GM12878 (cell line): ENCODE measurements around the gene NFATC3. TPM values are rescaled to one million over a fixed set of nuclear protein-coding genes. Genes with fewer than 3 reads are reported as not detected.

Source experiments
- ATAC-seq: fragments of 200-7000 bp; cut with Tn5 transposase; 3 replicates; pipeline ENCODE4 v1.9.1; 2020; ENCODE audit warnings: mild to moderate bottlenecking, moderate library complexity
- BruUV-seq: library from RNA; stranded (reverse); fragments of 400-500 nt; replicated peaks from 2 replicates; lab custom pipeline; 2021; lab: Mats Ljungman, UMichigan
- CTCF ChIA-PET: fragments of 300-600 bp; sonication (Branson Sonifier 250); formaldehyde crosslinking; extraction: SDS; loops from one replicate; lab custom pipeline; 2021; ENCODE audit warnings: inconsistent platforms; lab: Yijun Ruan, JAX
- POLR2A ChIA-PET: fragments of 350-600 bp; formaldehyde crosslinking; extraction: SDS; loops from one replicate; lab custom pipeline; 2021; ENCODE audit warnings: inconsistent platforms; lab: Charles Lee
- RAD21 ChIA-PET: fragments of 300-600 bp; sonication (Branson Sonifier 250); formaldehyde crosslinking; loops from one replicate; lab custom pipeline; 2023; ENCODE audit warnings: antibody characterized with exemption; ENCODE audit not compliant: unreplicated experiment; lab: Charles Lee
- SMC1A ChIA-PET: fragments of 300-600 bp; sonication (Branson Sonifier 250); formaldehyde crosslinking; loops from one replicate; lab custom pipeline; 2023; ENCODE audit not compliant: unreplicated experiment, uncharacterized antibody; lab: Charles Lee
- DNase-seq: peaks from one replicate; pipeline ENCODE4 v3.0.0-alpha.2; 2011; ENCODE audit warnings: low read depth, low spot score
- FAIRE-seq: peaks from 3 replicates; lab custom pipeline; 2011; peaks lifted over from hg19 to GRCh38; lab: Jason Lieb, UNC
- H2AFZ ChIP-seq: 2 replicates; pipeline ENCODE4 v1.6.0; 2011; ENCODE audit warnings: low read depth, low read length, control low read depth; ENCODE audit not compliant: control insufficient read depth
- H3K27ac ChIP-seq: 2 replicates; pipeline ENCODE4 v1.5.1; 2011; ENCODE audit warnings: control low read depth; ENCODE audit not compliant: control insufficient read depth, insufficient read depth
- H3K27me3 ChIP-seq, 2 experiments: replicated peaks in 1 of 2; 2 replicates each; pipeline versions ENCODE4 v1.6.0 to v1.6.1; 2011; ENCODE audit warnings: low read length in 1 of 2; ENCODE audit not compliant: control insufficient read depth in 2 of 2, insufficient read depth in 2 of 2
- H3K36me3 ChIP-seq, 2 experiments: 2 replicates each; pipeline ENCODE4 v1.5.1; 2011; ENCODE audit warnings: low read length in 1 of 2; ENCODE audit not compliant: control insufficient read depth in 2 of 2, insufficient read depth in 2 of 2
- H3K4me1 ChIP-seq: 2 replicates; pipeline ENCODE4 v1.6.1; 2011; ENCODE audit warnings: mild to moderate bottlenecking, low read length, moderate library complexity, mixed read lengths; ENCODE audit not compliant: control insufficient read depth, insufficient read depth
- H3K4me2 ChIP-seq: 2 replicates; pipeline ENCODE4 v1.6.0; 2011; ENCODE audit warnings: control low read depth; ENCODE audit not compliant: control insufficient read depth, insufficient read depth
- H3K4me3 ChIP-seq: fragments of 200-600 bp; sonication (generic); 2 replicates; pipeline ENCODE4 v1.5.1; 2016
- H3K79me2 ChIP-seq: 2 replicates; pipeline ENCODE4 v1.6.0; 2011; ENCODE audit warnings: low read length; ENCODE audit not compliant: control insufficient read depth, insufficient read depth
- H3K9ac ChIP-seq: 2 replicates; pipeline ENCODE4 v1.8.0; 2011; ENCODE audit warnings: low read length, control low read depth, mixed read lengths; ENCODE audit not compliant: control insufficient read depth, insufficient read depth
- H3K9me3 ChIP-seq: replicated peaks from 3 replicates; pipeline ENCODE4 v1.5.1; 2011; ENCODE audit warnings: mild to moderate bottlenecking, low read length; ENCODE audit not compliant: control insufficient read depth, insufficient read depth
- H4K20me1 ChIP-seq: 2 replicates; pipeline ENCODE4 v1.6.0; 2011; ENCODE audit not compliant: control insufficient read depth, insufficient read depth
- BACH1 ChIP-seq: fragments of 450-650 bp; IDR thresholded peaks from 2 replicates; pipeline ENCODE4 v1.6.1; 2017; ENCODE audit warnings: mild to moderate bottlenecking, borderline replicate concordance
- BRCA1 ChIP-seq: IDR thresholded peaks from 2 replicates; pipeline ENCODE4 v1.6.1; 2011; ENCODE audit warnings: low read depth, low read length, improper control_type of control experiment
- CBFB ChIP-seq: IDR thresholded peaks from 2 replicates; pipeline ENCODE4 v1.6.1; 2016; ENCODE audit warnings: antibody characterized with exemption, low read depth
- CHD2 ChIP-seq: IDR thresholded peaks from 2 replicates; pipeline ENCODE4 v1.6.1; 2011; ENCODE audit warnings: low read depth, low read length, improper control_type of control experiment, borderline replicate concordance
- CREB1 ChIP-seq: IDR thresholded peaks from 2 replicates; pipeline ENCODE4 v1.6.1; 2012; ENCODE audit warnings: low read depth, mild to moderate bottlenecking, inconsistent platforms
- E4F1 ChIP-seq: fragments of 450-650 bp; IDR thresholded peaks from 2 replicates; pipeline ENCODE4 v1.6.1; 2018; ENCODE audit warnings: borderline replicate concordance, mild to moderate bottlenecking; ENCODE audit not compliant: partially characterized antibody
- EGR1 ChIP-seq, 2 experiments: IDR thresholded peaks; 1 replicate in 1 of 2; 2 replicates in 1 of 2; pipeline ENCODE4 v1.6.1; 2011 to 2012; ENCODE audit warnings: low read depth in 2 of 2, low read length in 2 of 2, borderline replicate concordance in 1 of 2, mild to moderate bottlenecking in 1 of 2, moderate library complexity in 1 of 2
- ESRRA ChIP-seq: IDR thresholded peaks from 2 replicates; pipeline ENCODE4 v1.6.1; 2012; ENCODE audit warnings: mild to moderate bottlenecking, low read length, improper control_type of control experiment
- GATAD2B ChIP-seq: fragments of 450-650 bp; conservative IDR thresholded peaks from 2 replicates; pipeline ENCODE4 v1.6.1; 2017; ENCODE audit warnings: low read depth, mild to moderate bottlenecking, moderate library complexity
- HCFC1 ChIP-seq: fragments of 150-350 bp; IDR thresholded peaks from 2 replicates; pipeline ENCODE4 v1.6.1; 2014; ENCODE audit warnings: low read length
- HDGF ChIP-seq: fragments of 450-650 bp; IDR thresholded peaks from 2 replicates; pipeline ENCODE4 v1.6.1; 2016; ENCODE audit warnings: antibody characterized with exemption
- KLF5 ChIP-seq: fragments of 450-650 bp; IDR thresholded peaks from 2 replicates; pipeline ENCODE4 v1.6.1; 2014; ENCODE audit warnings: mild to moderate bottlenecking; ENCODE audit not compliant: partially characterized antibody
- MEF2A ChIP-seq: IDR thresholded peaks from 2 replicates; pipeline ENCODE4 v1.6.1; 2011; ENCODE audit warnings: low read depth, mild to moderate bottlenecking, low read length, moderate library complexity; ENCODE audit not compliant: insufficient read depth
- MYC ChIP-seq: IDR thresholded peaks from 2 replicates; pipeline ENCODE4 v1.6.1; 2011; ENCODE audit warnings: mild to moderate bottlenecking, low read length, moderate library complexity, inconsistent platforms; ENCODE audit not compliant: insufficient read depth, insufficient replicate concordance, insufficient read length, severe bottlenecking
- SIX5 ChIP-seq: IDR thresholded peaks from 2 replicates; pipeline ENCODE4 v1.6.1; 2011; ENCODE audit warnings: mild to moderate bottlenecking, low read depth, low read length, moderate library complexity; ENCODE audit not compliant: severe bottlenecking
- SREBF1 ChIP-seq: IDR thresholded peaks from 2 replicates; pipeline ENCODE4 v1.6.1; 2012; ENCODE audit warnings: mild to moderate bottlenecking, low read length
- SREBF2 ChIP-seq: IDR thresholded peaks from 2 replicates; pipeline ENCODE4 v1.6.1; 2012; ENCODE audit warnings: mild to moderate bottlenecking, low read length
- ZZZ3 ChIP-seq: IDR thresholded peaks from 2 replicates; pipeline ENCODE4 v1.6.1; 2011; ENCODE audit warnings: low read depth; ENCODE audit not compliant: control insufficient read depth, insufficient read length
- WGBS: methylation state at CpG from one replicate; pipeline ENCODE4 v1.1.6; 2016; ENCODE audit warnings: low lambda C conversion rate; ENCODE audit not compliant: insufficient replicate concordance, insufficient coverage; ENCODE audit errors: missing lambda C conversion rate; 5-methylcytosine and 5-hydroxymethylcytosine counted together
- in situ Hi-C: fragments of 300-500 bp; cut with MboI; formaldehyde crosslinking; loops from 9 replicates; pipeline ENCODE4 v1.14.3; 2018; ENCODE audit warnings: mixed read lengths
- intact Hi-C: fragments of 100-400 bp; cut with micrococcal nuclease; formaldehyde crosslinking; loops from one replicate; pipeline ENCODE4 v1.14.2; 2022; ENCODE audit not compliant: unreplicated experiment
- polyA plus RNA-seq, 11 experiments: library from polyadenylated mRNA; depleted of rRNA in 4 of 11; unstranded in 6 of 11; stranded (reverse) in 5 of 11; fragments of >200 nt; fragmentation: Nextera tagmentation in 4 of 11; fragmentation: Illumina TruSeq in 1 of 11; extraction: Ambion mirVana in 4 of 11; extraction: Trizol in 1 of 11; gene quantifications; 1 replicate in 1 of 11; 2 replicates in 10 of 11; pipeline versions ENCODE4 v1.2.1 to v1.2.3, GENCODE V29; 2011 to 2016; ENCODE audit warnings: inconsistent platforms in 2 of 11, missing spikeins in 2 of 11, low read depth in 1 of 11
- total RNA-seq, 4 experiments: library from RNA; depleted of rRNA in 3 of 4; stranded (reverse); fragments of >200 nt in 3 of 4; fragmentation: Illumina TruSeq in 1 of 4; extraction: Trizol in 1 of 4; gene quantifications; 2 replicates each; pipeline versions ENCODE4 v1.2.1 to v1.2.3, GENCODE V29; 2013 to 2021
- TF ChIP-seq, protein P1 (sequence below): fragments of 450-650 bp; IDR thresholded peaks from 2 replicates; pipeline ENCODE4 v1.6.1; 2017; ENCODE audit warnings: mild to moderate bottlenecking, moderate library complexity

Gene NFATC3
- total and polyA plus RNA-seq, 10 of the 15 experiments (the other 5 are each of a cell fraction or from before 2014, with no cell fraction given) = 4.2 to 37.6 (median 24.9) TPM

DNA sequence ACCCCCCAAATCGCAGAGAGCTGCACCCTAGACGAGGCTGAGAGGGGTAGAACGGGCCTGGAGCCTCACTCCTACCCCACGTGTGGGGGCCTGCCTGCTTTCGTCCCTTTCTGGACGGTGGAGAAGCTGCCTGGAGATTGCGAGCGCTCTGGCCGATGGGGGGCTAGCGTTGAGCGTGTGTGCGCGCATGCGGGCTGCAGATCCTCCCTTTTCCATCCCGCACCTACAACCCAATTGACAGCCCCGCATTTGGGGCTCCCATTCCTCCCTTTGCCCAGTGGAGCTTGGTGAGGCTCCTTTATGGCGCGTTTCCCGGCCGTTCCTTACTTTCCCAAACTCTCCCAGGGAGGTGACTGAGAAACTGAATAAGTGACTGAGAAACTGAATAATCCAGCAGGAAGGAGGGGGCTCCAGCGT is 151.7 kb downstream of the NFATC3 start:
- peak overlapping the region; percentile 14; the same call in 1 of the 2 replicates for H3K27ac ChIP-seq
- DNase-seq = no peak

More for the DNA sequence above, 151.7 kb downstream of the NFATC3 start:
- H3K27me3 ChIP-seq = no peaks in the 10 kb centered on the region
- TF ChIP-seq CBFB (no peak), CREB1 (no peak), KLF5 (no peak), SIX5 (no peak), ESRRA (no peak), EGR1 (IDR thresholded peaks at IDR 0.05; ENCODE audit: borderline replicate concordance in 1 of 2, low read depth in 2 of 2, low read length in 2 of 2) (no peak), HDGF (no peak), E4F1 (no peak), MEF2A (no peak), GATAD2B (no peak), CHD2 (no peak), SREBF1 (no peak), SREBF2 (no peak), ZZZ3 (no peak), MYC (no peak), BRCA1 (no peak), HCFC1 (no peak), BACH1 (no peak)
- TF ChIP-seq, protein P1, sequence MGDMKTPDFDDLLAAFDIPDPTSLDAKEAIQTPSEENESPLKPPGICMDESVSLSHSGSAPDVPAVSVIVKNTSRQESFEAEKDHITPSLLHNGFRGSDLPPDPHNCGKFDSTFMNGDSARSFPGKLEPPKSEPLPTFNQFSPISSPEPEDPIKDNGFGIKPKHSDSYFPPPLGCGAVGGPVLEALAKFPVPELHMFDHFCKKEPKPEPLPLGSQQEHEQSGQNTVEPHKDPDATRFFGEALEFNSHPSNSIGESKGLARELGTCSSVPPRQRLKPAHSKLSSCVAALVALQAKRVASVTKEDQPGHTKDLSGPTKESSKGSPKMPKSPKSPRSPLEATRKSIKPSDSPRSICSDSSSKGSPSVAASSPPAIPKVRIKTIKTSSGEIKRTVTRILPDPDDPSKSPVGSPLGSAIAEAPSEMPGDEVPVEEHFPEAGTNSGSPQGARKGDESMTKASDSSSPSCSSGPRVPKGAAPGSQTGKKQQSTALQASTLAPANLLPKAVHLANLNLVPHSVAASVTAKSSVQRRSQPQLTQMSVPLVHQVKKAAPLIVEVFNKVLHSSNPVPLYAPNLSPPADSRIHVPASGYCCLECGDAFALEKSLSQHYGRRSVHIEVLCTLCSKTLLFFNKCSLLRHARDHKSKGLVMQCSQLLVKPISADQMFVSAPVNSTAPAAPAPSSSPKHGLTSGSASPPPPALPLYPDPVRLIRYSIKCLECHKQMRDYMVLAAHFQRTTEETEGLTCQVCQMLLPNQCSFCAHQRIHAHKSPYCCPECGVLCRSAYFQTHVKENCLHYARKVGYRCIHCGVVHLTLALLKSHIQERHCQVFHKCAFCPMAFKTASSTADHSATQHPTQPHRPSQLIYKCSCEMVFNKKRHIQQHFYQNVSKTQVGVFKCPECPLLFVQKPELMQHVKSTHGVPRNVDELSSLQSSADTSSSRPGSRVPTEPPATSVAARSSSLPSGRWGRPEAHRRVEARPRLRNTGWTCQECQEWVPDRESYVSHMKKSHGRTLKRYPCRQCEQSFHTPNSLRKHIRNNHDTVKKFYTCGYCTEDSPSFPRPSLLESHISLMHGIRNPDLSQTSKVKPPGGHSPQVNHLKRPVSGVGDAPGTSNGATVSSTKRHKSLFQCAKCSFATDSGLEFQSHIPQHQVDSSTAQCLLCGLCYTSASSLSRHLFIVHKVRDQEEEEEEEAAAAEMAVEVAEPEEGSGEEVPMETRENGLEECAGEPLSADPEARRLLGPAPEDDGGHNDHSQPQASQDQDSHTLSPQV = no peak
- intact Hi-C loops = loop anchor here (1.0 kb wide), 1 partner anchor 91 kb away; no protein-coding TSS in a partner anchor
- H2AFZ ChIP-seq = peak overlapping the region; percentile 97
- peak overlapping the region; percentile 62 for H3K4me3 ChIP-seq
- no peak for FAIRE-seq
- peak overlapping the region; percentile 98 for H3K4me2 ChIP-seq
- peak; percentile 17 for ATAC-seq
- 17% methylated on average over 21 of the region's 21 CpGs for WGBS
- SMC1A ChIA-PET = interaction anchor here (1.0 to 3.2 kb wide), 4 partner anchors 9 to 152 kb away, joined by 3 to 18 read pairs (median 12); partner anchors contain the start of gene NFATC3
- RAD21 ChIA-PET = interaction anchor here (0.7 to 2.9 kb wide), 8 partner anchors 10 to 152 kb away, joined by 3 to 22 read pairs (median 3); partner anchors contain the start of genes NFATC3 and SLC7A6
- no peaks in the 10 kb centered on the region for H3K79me2 ChIP-seq
- H3K9ac ChIP-seq = peak overlapping the region; percentile 68
- POLR2A ChIA-PET = interaction anchor here (0.5 to 1.3 kb wide), 5 partner anchors 8 to 182 kb away, joined by 3 to 4 read pairs (median 3); partner anchors contain the start of gene NFATC3
- peaks cover 11% of the 10 kb centered on the region for H3K4me1 ChIP-seq
- no peaks in the 10 kb centered on the region for H4K20me1 ChIP-seq
- H3K36me3 ChIP-seq = no peaks in the 10 kb centered on the region
- BruUV-seq = no TSS peak
- H3K9me3 ChIP-seq = no peaks in the 10 kb centered on the region
- CTCF ChIA-PET = interaction anchor here (0.6 to 3.5 kb wide), 9 partner anchors 9 to 474 kb away, joined by 3 to 26 read pairs (median 4); partner anchors contain the start of gene PLA2G15
- in situ Hi-C loops = no loop called here
